ENCODE measurements around the gene TESK1. TPM values are rescaled to one million over a fixed set of nuclear protein-coding genes. Genes with fewer than 3 reads are reported as not detected.
"Not testable (repeated sequence)": the region's sequence is repeated elsewhere in the genome, so short reads cannot be mapped to it uniquely, and the experiment has no call there.

TESK1 gene
- total RNA-seq, 1 donor from 2014 or later, result 47.6 TPM

DNA sequence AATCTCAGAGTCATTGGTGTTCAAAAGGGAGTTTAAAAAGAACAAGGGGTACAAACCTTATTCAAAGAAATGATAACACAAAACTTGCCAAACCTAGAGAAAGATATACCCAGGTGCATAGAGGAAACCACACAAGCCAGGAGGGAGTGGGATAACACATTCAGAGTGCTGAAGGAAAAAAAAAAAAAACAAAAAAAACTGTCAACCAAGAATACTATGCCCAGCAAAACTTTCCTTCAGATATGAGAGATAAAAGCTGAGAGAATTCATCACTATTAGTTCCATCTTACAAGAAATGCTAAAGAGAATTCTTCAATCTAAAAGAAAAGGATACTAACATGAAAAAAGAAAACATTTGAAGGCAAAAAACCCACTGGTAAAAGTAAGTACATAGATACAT, 11.5 kb upstream of the TESK1 start:
- H3K4me3 Mint-ChIP-seq, result no peak overlapping the region
- TF ChIP-seq, protein P1, sequence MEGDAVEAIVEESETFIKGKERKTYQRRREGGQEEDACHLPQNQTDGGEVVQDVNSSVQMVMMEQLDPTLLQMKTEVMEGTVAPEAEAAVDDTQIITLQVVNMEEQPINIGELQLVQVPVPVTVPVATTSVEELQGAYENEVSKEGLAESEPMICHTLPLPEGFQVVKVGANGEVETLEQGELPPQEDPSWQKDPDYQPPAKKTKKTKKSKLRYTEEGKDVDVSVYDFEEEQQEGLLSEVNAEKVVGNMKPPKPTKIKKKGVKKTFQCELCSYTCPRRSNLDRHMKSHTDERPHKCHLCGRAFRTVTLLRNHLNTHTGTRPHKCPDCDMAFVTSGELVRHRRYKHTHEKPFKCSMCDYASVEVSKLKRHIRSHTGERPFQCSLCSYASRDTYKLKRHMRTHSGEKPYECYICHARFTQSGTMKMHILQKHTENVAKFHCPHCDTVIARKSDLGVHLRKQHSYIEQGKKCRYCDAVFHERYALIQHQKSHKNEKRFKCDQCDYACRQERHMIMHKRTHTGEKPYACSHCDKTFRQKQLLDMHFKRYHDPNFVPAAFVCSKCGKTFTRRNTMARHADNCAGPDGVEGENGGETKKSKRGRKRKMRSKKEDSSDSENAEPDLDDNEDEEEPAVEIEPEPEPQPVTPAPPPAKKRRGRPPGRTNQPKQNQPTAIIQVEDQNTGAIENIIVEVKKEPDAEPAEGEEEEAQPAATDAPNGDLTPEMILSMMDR (conservative IDR thresholded peaks at IDR 0.05), result no peak
- H3K36me3 Mint-ChIP-seq (ENCODE audit: low read depth), result peaks cover 13% of the 10 kb centered on the region
- no peaks in the 10 kb centered on the region for H3K27me3 Mint-ChIP-seq (ENCODE audit: low read depth)
- peaks cover 19% of the 10 kb centered on the region for H3K9me3 Mint-ChIP-seq
- no peaks in the 10 kb centered on the region for H3K4me1 Mint-ChIP-seq
- H3K27ac Mint-ChIP-seq (ENCODE audit: unreplicated experiment), result no peak overlapping the region
- DNase-seq (ENCODE audit: low read depth, low spot score), result no peak

DNA sequence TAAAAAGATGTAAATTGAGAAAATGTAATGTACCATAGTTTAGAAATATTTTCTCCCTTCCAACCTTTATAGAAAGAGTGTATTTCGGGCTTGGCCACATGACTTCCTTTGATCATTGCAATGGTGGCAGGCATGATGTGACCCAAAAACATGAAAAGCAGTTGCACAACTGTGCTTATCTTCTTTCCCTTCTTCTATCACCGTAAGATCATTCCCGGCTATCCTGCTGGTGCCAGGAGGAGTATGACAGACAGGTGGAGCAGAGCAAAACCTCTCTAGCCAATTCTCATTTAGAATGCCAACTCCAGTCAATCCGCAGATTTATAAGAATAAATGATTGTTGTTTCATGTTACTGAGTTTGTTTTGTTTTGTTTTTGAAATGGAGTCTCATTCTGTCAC, 10.6 kb upstream of the TESK1 start:
- no peak overlapping the region for H3K4me3 Mint-ChIP-seq
- no peaks in the 10 kb centered on the region for H3K4me1 Mint-ChIP-seq
- TF ChIP-seq, protein P1 (conservative IDR thresholded peaks at IDR 0.05), result no peak
- DNase-seq (ENCODE audit: low read depth, low spot score), result no peak
- peaks cover 19% of the 10 kb centered on the region for H3K9me3 Mint-ChIP-seq
- H3K27me3 Mint-ChIP-seq (ENCODE audit: low read depth), result no peaks in the 10 kb centered on the region
- no peak overlapping the region for H3K27ac Mint-ChIP-seq (ENCODE audit: unreplicated experiment)
- peaks cover 13% of the 10 kb centered on the region for H3K36me3 Mint-ChIP-seq (ENCODE audit: low read depth)

DNA sequence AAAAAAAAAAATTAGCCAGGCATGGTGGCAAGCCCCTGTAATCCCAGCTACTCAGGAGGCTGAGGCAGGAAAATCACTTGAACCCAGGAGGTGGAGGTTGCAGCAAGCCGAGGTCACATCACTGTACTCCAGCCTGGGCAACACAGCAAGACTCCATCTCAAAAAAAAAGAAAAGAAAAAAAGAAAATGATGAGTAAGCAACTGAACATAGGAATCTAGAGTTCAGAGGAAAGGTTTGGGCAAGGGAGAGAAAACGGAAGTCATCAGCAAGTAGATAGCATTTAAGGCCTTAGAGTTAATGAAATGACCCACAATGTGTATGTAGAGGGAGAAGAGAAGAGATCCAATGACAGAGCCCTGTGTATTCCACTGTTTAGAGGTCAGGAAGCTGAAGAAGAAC, 8.2 kb upstream of the TESK1 start:
- DNase-seq (ENCODE audit: low read depth, low spot score); H3K27ac Mint-ChIP-seq (ENCODE audit: unreplicated experiment); H3K4me1 Mint-ChIP-seq; H3K4me3 Mint-ChIP-seq; H3K27me3 Mint-ChIP-seq (ENCODE audit: low read depth): not testable (repeated sequence)
- Mint-ChIP-seq H3K9me3 (peaks cover 17% of the 10 kb centered on the region), H3K36me3 (ENCODE audit: low read depth) (peaks cover 11% of the 10 kb centered on the region)

DNA sequence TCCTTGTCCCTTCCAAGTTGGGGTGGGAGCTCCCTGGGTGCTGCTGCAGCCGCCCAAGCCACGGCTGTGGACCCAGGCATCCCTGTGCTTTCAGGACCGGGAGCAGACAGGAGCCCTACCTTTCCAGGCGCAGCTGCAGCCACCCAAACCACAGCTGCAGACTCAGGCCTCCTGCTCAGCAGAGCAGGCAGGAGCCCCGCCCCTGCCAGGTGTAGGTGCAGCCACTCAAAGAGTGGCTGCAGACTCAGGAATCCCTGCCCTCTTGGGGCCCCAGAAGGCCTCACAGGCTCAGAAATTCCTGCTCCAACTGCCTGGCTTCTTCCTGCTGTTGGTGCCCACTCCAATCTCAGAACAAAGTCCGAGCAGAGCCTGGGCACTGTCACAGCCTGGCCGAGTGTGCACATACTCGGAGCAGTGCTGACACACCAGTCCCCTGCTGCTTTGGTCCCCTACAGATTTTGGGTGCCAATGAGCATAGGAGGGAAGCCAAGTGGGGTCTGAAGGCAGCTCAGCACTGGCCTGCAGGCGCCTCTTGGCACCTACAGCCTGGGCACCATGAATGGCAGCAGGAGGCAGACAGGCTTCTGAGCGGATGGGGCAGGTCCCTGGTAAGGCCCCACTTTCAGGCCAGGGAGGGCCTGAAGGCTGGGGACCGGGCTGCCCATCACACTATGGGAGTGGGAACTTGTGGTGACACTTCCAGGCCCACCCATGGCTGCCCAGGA, 6.0 kb upstream of the TESK1 start:
- Mint-ChIP-seq H3K27me3 (ENCODE audit: low read depth) (no peaks in the 10 kb centered on the region), H3K4me1 (peaks cover 16% of the 10 kb centered on the region), H3K36me3 (ENCODE audit: low read depth) (peaks cover 3% of the 10 kb centered on the region), H3K27ac (ENCODE audit: unreplicated experiment) (no peak overlapping the region), H3K9me3 (peaks cover 5% of the 10 kb centered on the region), H3K4me3 (no peak overlapping the region)
- no peak for DNase-seq (ENCODE audit: low read depth, low spot score)
- TF ChIP-seq, protein P1 (conservative IDR thresholded peaks at IDR 0.05), result no peak

DNA sequence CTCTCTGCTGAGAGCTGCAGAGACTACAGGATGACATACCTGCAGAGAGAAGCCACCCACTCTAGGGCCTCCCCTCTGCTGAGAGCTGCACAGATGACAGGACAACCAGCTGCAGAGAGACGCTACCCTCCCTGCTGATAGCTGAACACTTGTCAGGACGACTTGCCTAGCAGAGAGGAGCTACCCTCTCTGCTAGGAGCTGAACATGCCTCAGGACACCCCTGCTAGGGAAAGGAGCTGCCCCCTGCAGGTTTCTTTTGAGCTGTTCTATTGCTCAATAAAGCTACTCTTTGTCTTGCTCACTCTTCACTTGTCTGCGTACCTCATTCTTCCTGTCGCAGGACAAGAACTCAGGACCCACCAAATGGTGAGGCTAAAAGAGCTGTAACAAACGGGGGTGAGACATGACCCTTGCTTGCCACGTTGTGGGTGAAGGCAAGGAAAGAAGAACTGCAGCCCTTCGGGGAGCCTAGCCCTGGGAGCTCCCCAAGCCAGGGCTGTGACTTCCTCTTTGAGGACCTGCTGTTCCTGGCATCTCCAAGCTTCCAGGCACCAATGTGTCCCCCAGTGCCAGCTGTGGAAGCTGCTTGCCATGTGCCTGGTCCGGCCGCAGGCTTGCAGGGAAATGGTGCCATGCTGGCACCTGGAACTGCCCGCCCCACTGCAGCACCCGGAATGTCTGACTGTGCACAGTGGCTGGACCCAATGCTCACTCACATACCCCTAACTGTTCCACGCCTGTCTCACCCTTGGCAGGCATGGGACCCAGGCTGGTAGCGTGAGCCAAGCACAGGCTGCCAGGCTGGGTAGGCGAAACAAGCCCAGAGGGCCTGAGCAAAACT, 5.1 kb upstream of the TESK1 start:
- H3K9me3 Mint-ChIP-seq, result peaks cover 2% of the 10 kb centered on the region
- H3K36me3 Mint-ChIP-seq (ENCODE audit: low read depth), result no peaks in the 10 kb centered on the region
- H3K27ac Mint-ChIP-seq (ENCODE audit: unreplicated experiment), result no peak overlapping the region
- no peak overlapping the region for H3K4me3 Mint-ChIP-seq
- DNase-seq (ENCODE audit: low read depth, low spot score), result no peak
- H3K4me1 Mint-ChIP-seq, result peaks cover 23% of the 10 kb centered on the region
- TF ChIP-seq, protein P1 (conservative IDR thresholded peaks at IDR 0.05), result no peak
- H3K27me3 Mint-ChIP-seq (ENCODE audit: low read depth), result no peaks in the 10 kb centered on the region

DNA sequence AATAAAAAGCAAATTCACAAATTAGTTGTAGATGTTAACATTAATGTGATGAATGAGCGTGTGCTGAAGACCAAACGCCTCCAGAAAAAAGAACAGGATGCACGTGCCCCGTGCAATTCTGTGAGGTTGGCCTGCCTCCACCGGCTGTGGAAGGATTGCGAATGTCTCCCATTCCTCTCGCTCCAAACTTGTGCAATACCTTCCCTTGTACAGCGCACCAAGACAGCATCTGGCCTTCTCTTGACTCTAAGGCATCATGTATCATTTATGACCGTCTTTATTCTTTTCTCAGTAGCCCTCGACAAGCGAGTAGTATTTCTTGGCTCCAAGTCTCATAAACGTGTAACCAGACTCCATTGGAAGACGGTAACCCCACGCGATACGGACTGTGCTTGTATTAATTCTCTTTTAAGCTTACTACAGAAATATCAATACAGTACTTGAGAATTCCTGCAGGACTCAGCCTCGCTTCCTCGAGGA, 1.5 kb upstream of the TESK1 start:
- DNase-seq (ENCODE audit: low read depth, low spot score), result no peak
- peak overlapping the region; percentile 91 for H3K27ac Mint-ChIP-seq (ENCODE audit: unreplicated experiment)
- TF ChIP-seq, protein P1 (conservative IDR thresholded peaks at IDR 0.05), result no peak
- peaks cover 2% of the 10 kb centered on the region for H3K9me3 Mint-ChIP-seq
- H3K27me3 Mint-ChIP-seq (ENCODE audit: low read depth), result no peaks in the 10 kb centered on the region
- H3K4me3 Mint-ChIP-seq, result peak overlapping the region; percentile 99
- peaks cover 34% of the 10 kb centered on the region for H3K4me1 Mint-ChIP-seq
- H3K36me3 Mint-ChIP-seq (ENCODE audit: low read depth), result peaks cover 2% of the 10 kb centered on the region
